SHP77 treated with DMSO at 0.1 percent for 48 hours (cell line): ENCODE measurements around the gene SUPT5H.

Experiments
- DNase-seq: peaks from one replicate; lab custom pipeline; 2025; lab: John Stamatoyannopoulos, UW

Gene SUPT5H

DNA sequence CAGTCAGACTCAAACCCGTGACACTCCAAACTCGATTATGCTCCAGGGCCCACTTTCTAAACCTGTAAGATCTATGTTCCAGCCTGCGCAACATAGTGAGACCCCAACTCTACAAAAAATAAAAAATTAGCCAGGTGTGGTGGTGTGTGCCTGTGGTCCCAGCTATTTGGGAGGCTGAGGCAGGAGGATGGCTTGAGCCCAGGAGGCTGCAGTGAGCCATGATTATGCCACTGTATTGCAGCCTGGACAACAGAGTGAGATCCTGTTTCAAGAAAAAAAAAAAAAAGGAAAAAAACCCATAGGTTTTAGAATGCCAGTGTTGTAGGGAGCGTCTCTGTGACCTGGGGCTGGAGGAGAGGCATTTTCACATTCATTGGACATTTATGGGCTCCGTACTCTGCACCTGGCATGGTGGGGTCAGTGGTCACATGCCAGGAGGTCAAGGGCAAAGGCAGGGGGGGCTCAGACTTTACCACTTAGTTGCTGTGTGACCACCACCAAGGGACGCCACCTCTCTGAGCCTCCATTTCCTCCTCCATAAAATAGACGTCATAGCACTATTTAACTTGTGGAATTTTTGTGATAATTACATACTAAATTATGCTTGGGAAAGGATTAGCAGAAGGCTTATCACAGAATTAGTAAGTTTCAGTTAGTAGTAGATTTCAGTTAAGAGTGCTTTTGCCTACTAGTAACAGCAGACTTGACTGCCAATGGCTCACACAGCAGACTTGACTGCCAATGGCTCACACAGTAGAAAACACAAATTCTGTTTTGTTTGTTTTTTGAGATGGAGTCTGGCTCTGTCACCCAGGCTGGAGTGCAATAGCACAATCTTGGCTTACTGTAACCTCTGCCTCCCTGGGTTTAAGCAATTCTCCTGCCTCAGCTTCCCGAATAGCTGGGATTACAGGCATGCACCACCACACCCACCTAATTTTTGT, 75.4 kb downstream of the SUPT5H start:
- no peak for DNase-seq

DNA sequence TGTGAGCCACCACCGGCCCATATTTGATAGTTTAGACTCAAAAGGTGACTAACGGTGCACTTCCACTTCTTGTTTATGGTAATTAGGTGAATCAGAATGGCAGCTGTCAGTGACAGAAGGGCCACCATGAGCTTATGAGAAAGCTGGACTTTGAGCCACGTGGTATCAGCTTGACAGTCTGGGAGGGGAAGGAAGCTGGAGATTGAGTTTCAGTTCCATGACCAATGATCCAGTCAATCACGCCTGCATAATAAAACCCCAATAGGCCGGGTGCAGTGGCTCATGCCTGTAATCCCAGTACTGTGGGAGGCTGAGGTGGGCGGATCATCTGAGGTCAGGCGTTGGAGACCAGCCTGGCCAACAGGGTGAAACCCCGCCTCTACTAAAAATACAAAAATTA, 79.1 kb downstream of the SUPT5H start:
- no peak for DNase-seq

DNA sequence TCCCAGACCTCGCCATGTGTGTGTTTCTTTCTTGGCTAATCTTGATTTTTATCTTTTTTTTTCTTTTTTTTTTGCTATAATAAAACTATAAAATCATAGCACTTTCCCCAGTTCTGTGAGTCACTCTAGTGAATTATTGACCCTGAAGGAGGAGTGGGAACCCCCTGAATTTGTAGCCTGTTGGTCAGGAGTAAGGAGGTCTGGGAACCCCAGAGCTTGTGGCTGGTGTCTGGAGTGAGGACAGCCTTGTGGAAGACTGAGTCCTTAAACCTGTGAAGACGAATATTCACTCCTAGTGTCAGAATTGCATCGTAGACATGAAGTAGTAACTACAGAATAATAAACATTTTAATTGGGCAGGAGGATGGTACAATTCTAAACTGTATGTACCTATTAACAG, 79.8 kb downstream of the SUPT5H start:
- DNase-seq, result no peak
